Astrocyte of the cerebellum (primary cell): ENCODE measurements around the gene PVR.

Experiments
- DNase-seq: peaks from one replicate; pipeline ENCODE4 v3.0.0-alpha.2; 2011; ENCODE audit warnings: low read depth
- H3K4me3 ChIP-seq: 2 replicates; pipeline ENCODE4 v1.5.1; 2011; ENCODE audit warnings: mild to moderate bottlenecking, low read depth, low read length, moderate library complexity
- CTCF ChIP-seq: IDR thresholded peaks from 2 replicates; pipeline ENCODE4 v1.5.1; 2012; ENCODE audit warnings: low read length, low read depth, moderate library complexity, mild to moderate bottlenecking; ENCODE audit errors: missing control alignments
- in situ Hi-C: cut with HindIII; loops from 2 replicates; pipeline ENCODE4 v1.10.0; 2017; ENCODE audit warnings: low sequenced_read_pairs

Gene PVR

GRCh38 chr19:44696939-44697669, 53.4 kb downstream of the PVR start:
- no peak for TF ChIP-seq CTCF
- H3K4me3 ChIP-seq: no peak overlapping the region
- no peak for DNase-seq
- in situ Hi-C loops: no loop called here

- TF ChIP-seq CTCF: no peak
- in situ Hi-C loops: no loop called here
Observed at GRCh38 chr19:44697670-44698034, 53.9 kb downstream of the PVR start.

GRCh38 chr19:44698492-44699201, 54.9 kb downstream of the PVR start, which contains the start of gene CEACAM16:
TSS of gene CEACAM16 (plus strand) at chr19:44699151. CDS start at chr19:44701457, 2,306 bp downstream.
- no peak for DNase-seq
- in situ Hi-C loops: no loop called here
- H3K4me3 ChIP-seq: no peak within 1 kb of the TSS
- TF ChIP-seq CTCF: no peak

More at GRCh38 chr19:44697670-44698034, 53.9 kb downstream of the PVR start:
- DNase-seq: no peak
- H3K4me3 ChIP-seq: no peak overlapping the region

GRCh38 chr19:44700547-44700946, 56.8 kb downstream of the PVR start:
- in situ Hi-C loops: loop anchor here (25.0 kb wide), 1 partner anchor 137 kb away; the partner anchor contains the start of gene NECTIN2
- TF ChIP-seq CTCF: no peak
- H3K4me3 ChIP-seq: no peak overlapping the region
- no peak for DNase-seq

- H3K4me3 ChIP-seq: no peak overlapping the region
- in situ Hi-C loops: loop anchor here (25.0 kb wide), 1 partner anchor 136 kb away; the partner anchor contains the start of gene NECTIN2
- DNase-seq: no peak
- no peak for TF ChIP-seq CTCF
Observed at GRCh38 chr19:44701228-44701627, 57.5 kb downstream of the PVR start.

GRCh38 chr19:44702551-44703176, 59.0 kb downstream of the PVR start:
- no peak for TF ChIP-seq CTCF
- in situ Hi-C loops: loop anchor here (25.0 kb wide), 1 partner anchor 135 kb away; the partner anchor contains the start of gene NECTIN2
- no peak for DNase-seq
- no peak overlapping the region for H3K4me3 ChIP-seq
